Hepatocyte (in vitro differentiated cells): ENCODE measurements around the gene SNX27.

Experiments
- EZH2phosphoT487 ChIP-seq: fragments of 200-600 bp; sonication (generic); IDR thresholded peaks from one replicate; pipeline ENCODE4 v1.6.1; 2018; ENCODE audit warnings: antibody characterized with exemption, mild to moderate bottlenecking, low read depth, moderate library complexity; ENCODE audit not compliant: unreplicated experiment, severe bottlenecking
- TF ChIP-seq, protein P1 (sequence below): fragments of 200-600 bp; sonication (generic); IDR thresholded peaks from 2 replicates; pipeline ENCODE4 v1.5.1; 2016; ENCODE audit warnings: antibody characterized with exemption, mild to moderate bottlenecking; ENCODE audit not compliant: poor library complexity

DNA sequence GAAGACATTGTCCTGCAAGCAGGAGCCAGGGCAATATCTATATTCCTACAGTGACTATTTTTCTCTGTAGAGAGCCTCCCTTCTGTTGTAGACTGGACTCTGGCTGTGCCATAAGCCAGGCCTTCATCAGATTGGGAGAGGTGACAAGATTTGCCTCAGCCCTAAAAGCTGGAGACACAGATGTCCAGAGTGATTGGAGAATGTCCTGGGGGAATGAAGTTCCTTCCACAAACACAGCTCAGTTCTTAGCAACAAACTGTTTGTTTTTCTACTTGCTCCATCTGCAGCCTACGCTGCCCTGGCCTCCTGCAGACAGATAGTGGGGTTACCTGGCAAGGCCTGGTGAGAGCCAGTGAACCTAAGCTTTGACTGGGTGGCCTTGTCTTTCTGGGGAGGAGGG is 29.9 kb upstream of the SNX27 start:
- TF ChIP-seq EZH2phosphoT487, result no peak
- TF ChIP-seq, protein P1, sequence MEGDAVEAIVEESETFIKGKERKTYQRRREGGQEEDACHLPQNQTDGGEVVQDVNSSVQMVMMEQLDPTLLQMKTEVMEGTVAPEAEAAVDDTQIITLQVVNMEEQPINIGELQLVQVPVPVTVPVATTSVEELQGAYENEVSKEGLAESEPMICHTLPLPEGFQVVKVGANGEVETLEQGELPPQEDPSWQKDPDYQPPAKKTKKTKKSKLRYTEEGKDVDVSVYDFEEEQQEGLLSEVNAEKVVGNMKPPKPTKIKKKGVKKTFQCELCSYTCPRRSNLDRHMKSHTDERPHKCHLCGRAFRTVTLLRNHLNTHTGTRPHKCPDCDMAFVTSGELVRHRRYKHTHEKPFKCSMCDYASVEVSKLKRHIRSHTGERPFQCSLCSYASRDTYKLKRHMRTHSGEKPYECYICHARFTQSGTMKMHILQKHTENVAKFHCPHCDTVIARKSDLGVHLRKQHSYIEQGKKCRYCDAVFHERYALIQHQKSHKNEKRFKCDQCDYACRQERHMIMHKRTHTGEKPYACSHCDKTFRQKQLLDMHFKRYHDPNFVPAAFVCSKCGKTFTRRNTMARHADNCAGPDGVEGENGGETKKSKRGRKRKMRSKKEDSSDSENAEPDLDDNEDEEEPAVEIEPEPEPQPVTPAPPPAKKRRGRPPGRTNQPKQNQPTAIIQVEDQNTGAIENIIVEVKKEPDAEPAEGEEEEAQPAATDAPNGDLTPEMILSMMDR, result no peak
